22Rv1 (cell line): ENCODE data around the gene NSUN2.

Experiments used
- CTCF ChIP-seq: fragments of 450-650 bp; IDR thresholded peaks from 2 replicates; pipeline ENCODE4 v1.5.1; 2017; ENCODE audit warnings: mild to moderate bottlenecking
- ZFX ChIP-seq: fragments of 450-650 bp; IDR thresholded peaks from 2 replicates; pipeline ENCODE4 v1.6.1; 2017; ENCODE audit warnings: antibody characterized with exemption, borderline replicate concordance

GRCh38 chr5:6567835-6568234 lies 65.0 kb downstream of the NSUN2 start:
- TF ChIP-seq CTCF: no peak
- no peak for TF ChIP-seq ZFX
